HCT116 (cell line): ENCODE results near the gene RPS6KA2. TPM values are rescaled to one million over a fixed set of nuclear protein-coding genes. Genes with fewer than 3 reads are reported as not detected.

ENCODE experiments used
- ATAC-seq: fragments of 200-7000 bp; cut with Tn5 transposase; 2 replicates; pipeline ENCODE4 v1.9.1; 2020; ENCODE audit warnings: mild to moderate bottlenecking, moderate library complexity
- BruUV-seq: library from RNA; stranded (reverse); fragments of 400-500 nt; replicated peaks from 2 replicates; lab custom pipeline; 2021; lab: Mats Ljungman, UMichigan
- CTCF ChIA-PET: fragments of 300-600 bp; sonication (Branson Sonifier 250); formaldehyde crosslinking; loops from one replicate; lab custom pipeline; 2021; ENCODE audit warnings: antibody characterized with exemption; lab: Charles Lee
- POLR2A ChIA-PET: fragments of 300-600, 350-600 bp; sonication (Branson Sonifier 250); formaldehyde crosslinking; loops from one replicate; lab custom pipeline; 2021; ENCODE audit warnings: antibody characterized with exemption; lab: Charles Lee
- RAD21 ChIA-PET, 2 experiments: fragments of 300-600 bp; sonication (Branson Sonifier 250); formaldehyde crosslinking; loops; one replicate each; lab custom pipeline; 2023; ENCODE audit warnings: low total read pairs in 2 of 2; ENCODE audit not compliant: uncharacterized antibody in 2 of 2, unreplicated experiment in 2 of 2, low non-redundant PET in 1 of 2; lab: Charles Lee
- DNase-seq: peaks from one replicate; pipeline ENCODE4 v3.0.0-alpha.2; 2010; ENCODE audit warnings: low read depth, low spot score
- H2AFZ ChIP-seq: fragments of 200-600 bp; shearing (Covaris generic), sonication (generic); 2 replicates; pipeline ENCODE4 v1.6.1; 2017; ENCODE audit warnings: low read depth, mixed run types, mixed read lengths, antibody characterized with exemption, low read length; ENCODE audit not compliant: poor library complexity, severe bottlenecking
- H3K27ac ChIP-seq: 2 replicates; pipeline ENCODE4 v1.5.1; 2012; ENCODE audit warnings: low read depth, low read length
- H3K27me3 ChIP-seq: fragments of 200-600 bp; sonication (generic); 2 replicates; pipeline ENCODE4 v1.6.1; 2016; ENCODE audit warnings: mixed run types, low read length, mixed read lengths; ENCODE audit not compliant: insufficient read depth
- H3K36me3 ChIP-seq, 2 experiments: fragments of 200-500 bp in 1 of 2; fragments of 200-600 bp in 1 of 2; sonication (Bioruptor generic) in 1 of 2; sonication (generic) in 1 of 2; 2 replicates each; pipeline versions ENCODE4 v1.5.1 to v1.6.1; 2014 to 2016; ENCODE audit warnings: low read length in 2 of 2, inconsistent platforms in 1 of 2, mixed read lengths in 1 of 2, mixed run types in 1 of 2; ENCODE audit not compliant: insufficient read depth in 2 of 2, control insufficient read depth in 1 of 2
- H3K4me1 ChIP-seq, 2 experiments: fragments of 200-600 bp in 1 of 2; sonication (generic) in 1 of 2; 2 replicates each; pipeline versions ENCODE4 v1.5.1 to v1.6.1; 2012 to 2017; ENCODE audit warnings: low read length in 2 of 2, inconsistent platforms in 1 of 2, mild to moderate bottlenecking in 1 of 2, mixed read lengths in 1 of 2, mixed run types in 1 of 2, moderate library complexity in 1 of 2; ENCODE audit not compliant: insufficient read depth in 2 of 2, control insufficient read depth in 1 of 2
- H3K4me2 ChIP-seq: fragments of 200-600 bp; sonication (generic); 2 replicates; pipeline ENCODE4 v1.6.1; 2017; ENCODE audit warnings: mixed run types, low read length, mixed read lengths
- H3K4me3 ChIP-seq, 2 experiments: fragments of 200-600 bp in 1 of 2; sonication (generic) in 1 of 2; replicated peaks in 1 of 2; 2 replicates each; pipeline ENCODE4 v1.5.1; 2011 to 2016; ENCODE audit warnings: low read length in 2 of 2, control low read depth in 1 of 2, low read depth in 1 of 2, mild to moderate bottlenecking in 1 of 2, mixed read lengths in 1 of 2, mixed run types in 1 of 2
- H3K79me2 ChIP-seq: fragments of 200-600 bp; sonication (generic); 2 replicates; pipeline ENCODE4 v1.6.1; 2017; ENCODE audit warnings: mild to moderate bottlenecking, mixed run types, low read length, moderate library complexity, mixed read lengths; ENCODE audit not compliant: insufficient read depth
- H3K9ac ChIP-seq: fragments of 200-600 bp; sonication (generic); 2 replicates; pipeline ENCODE4 v1.6.1; 2016; ENCODE audit warnings: low read length, mixed read lengths
- H3K9me2 ChIP-seq: fragments of 200-600 bp; sonication (generic), shearing (Covaris generic); 2 replicates; pipeline ENCODE4 v1.6.1; 2017; ENCODE audit warnings: mixed run types, mild to moderate bottlenecking, moderate library complexity; ENCODE audit not compliant: insufficient read depth
- H3K9me3 ChIP-seq, 2 experiments: fragments of 200-500 bp in 1 of 2; fragments of 200-600 bp in 1 of 2; sonication (Bioruptor generic) in 1 of 2; sonication (generic) in 1 of 2; 2 replicates each; pipeline ENCODE4 v1.6.1; 2014 to 2017; ENCODE audit warnings: low read length in 2 of 2, mixed read lengths in 2 of 2, inconsistent platforms in 1 of 2, low read depth in 1 of 2, mild to moderate bottlenecking in 1 of 2, mixed run types in 1 of 2, moderate library complexity in 1 of 2; ENCODE audit not compliant: control insufficient read depth in 1 of 2, insufficient read depth in 1 of 2
- H4K20me1 ChIP-seq: fragments of 200-600 bp; sonication (generic), shearing (Covaris generic); 2 replicates; pipeline ENCODE4 v1.6.1; 2017; ENCODE audit warnings: mixed run types, mild to moderate bottlenecking, moderate library complexity; ENCODE audit not compliant: insufficient read depth
- ATF3 ChIP-seq: IDR thresholded peaks from 2 replicates; pipeline ENCODE4 v1.6.1; 2012
- CBX3 ChIP-seq: IDR thresholded peaks from 2 replicates; pipeline ENCODE4 v1.6.1; 2012; ENCODE audit warnings: low read depth
- CEBPB ChIP-seq: IDR thresholded peaks from 2 replicates; pipeline ENCODE4 v1.6.1; 2012; ENCODE audit warnings: low read depth
- ELF1 ChIP-seq: IDR thresholded peaks from 2 replicates; pipeline ENCODE4 v1.6.1; 2012; ENCODE audit warnings: low read depth, borderline replicate concordance
- EZH2 ChIP-seq: fragments of 200-600 bp; sonication (generic); IDR thresholded peaks from 2 replicates; pipeline ENCODE4 v1.6.1; 2017; ENCODE audit warnings: antibody characterized with exemption, mixed run types
- FOSL1 ChIP-seq: IDR thresholded peaks from 2 replicates; pipeline ENCODE4 v1.6.1; 2012; ENCODE audit warnings: low read depth
- MAX ChIP-seq: IDR thresholded peaks from 2 replicates; pipeline ENCODE4 v1.6.1; 2012
- POLR2A ChIP-seq: IDR thresholded peaks from 2 replicates; pipeline ENCODE4 v1.7.0; 2011; ENCODE audit warnings: borderline replicate concordance; ENCODE audit not compliant: insufficient read depth, insufficient read length; ENCODE audit errors: extremely low read depth
- POLR2AphosphoS5 ChIP-seq: IDR thresholded peaks from 2 replicates; pipeline ENCODE4 v1.6.1; 2011; ENCODE audit warnings: mild to moderate bottlenecking, low read depth, low read length, moderate library complexity
- RAD21 ChIP-seq: IDR thresholded peaks from 2 replicates; pipeline ENCODE4 v1.6.1; 2012; ENCODE audit warnings: low read depth, mild to moderate bottlenecking
- REST ChIP-seq: IDR thresholded peaks from 2 replicates; pipeline ENCODE4 v1.6.1; 2012; ENCODE audit warnings: low read depth
- TCF7L2 ChIP-seq: IDR thresholded peaks from 2 replicates; pipeline ENCODE4 v1.7.0; 2011; ENCODE audit warnings: borderline replicate concordance, inconsistent platforms; ENCODE audit not compliant: insufficient read depth, insufficient read length; ENCODE audit errors: extremely low read depth
- YY1 ChIP-seq: IDR thresholded peaks from 2 replicates; pipeline ENCODE4 v1.6.1; 2011; ENCODE audit warnings: low read length, low read depth, moderate library complexity, mild to moderate bottlenecking; ENCODE audit not compliant: insufficient replicate concordance; ENCODE audit errors: extremely low read depth
- ZFX ChIP-seq: fragments of 450-650 bp; IDR thresholded peaks from 2 replicates; pipeline ENCODE4 v1.6.1; 2017
- ZNF274 ChIP-seq: fragments of 200-500 bp; sonication (Bioruptor generic); IDR thresholded peaks from 2 replicates; pipeline ENCODE4 v1.6.1; 2014; ENCODE audit warnings: mild to moderate bottlenecking, low read depth, low read length, inconsistent platforms
- intact Hi-C: fragments of 100-400 bp; cut with micrococcal nuclease; formaldehyde crosslinking; loops from 2 replicates; pipeline ENCODE4 v1.10.0; 2022
- total RNA-seq: library from RNA; stranded (reverse); gene quantifications from one replicate; pipeline ENCODE4 v1.2.1, GENCODE V29; 2021; ENCODE audit not compliant: unreplicated experiment

The RPS6KA2 gene
- total RNA-seq, 1 experiment from 2014 or later = 8.5 TPM

- ChIA-PET POLR2A (no interaction called here), RAD21 (no interaction called here), CTCF (no interaction called here)
- no peak overlapping the region for H3K4me3 ChIP-seq
- no peaks in the 10 kb centered on the region for H3K9me2 ChIP-seq
- ATAC-seq = no peak
- TF ChIP-seq CEBPB = no peak
- TF ChIP-seq YY1 = no peak
- no peak for TF ChIP-seq ATF3
- TF ChIP-seq TCF7L2 = no peak
- TF ChIP-seq FOSL1 = no peak
- TF ChIP-seq EZH2 = no peak
- no peaks in the 10 kb centered on the region for H3K79me2 ChIP-seq
- no peak overlapping the region for H2AFZ ChIP-seq
- no peaks in the 10 kb centered on the region for H3K36me3 ChIP-seq
- H3K9me3 ChIP-seq = no peaks in the 10 kb centered on the region
- intact Hi-C loops = no loop called here
- no peak overlapping the region for H3K9ac ChIP-seq
- no TSS peak for BruUV-seq
- DNase-seq = no peak
- peaks cover 0 to under 1% of the 10 kb centered on the region in 2 experiments; a peak in 1 of 4 replicates for H3K4me1 ChIP-seq
- no peak overlapping the region for H3K4me2 ChIP-seq
- no peak overlapping the region for H3K27ac ChIP-seq
- H4K20me1 ChIP-seq = no peaks in the 10 kb centered on the region
- no peaks in the 10 kb centered on the region for H3K27me3 ChIP-seq
These were observed 26.5 kb upstream of the RPS6KA2 start for GRCh38 chr6:166653639-166653941.

GRCh38 chr6:166650824-166651807, 24.1 kb upstream of the RPS6KA2 start:
- DNase-seq (no peak), ATAC-seq (no peak)
- Histone ChIP-seq H3K27ac (no peak overlapping the region), H3K79me2 (no peaks in the 10 kb centered on the region), H3K36me3 (no peaks in the 10 kb centered on the region), H3K9me2 (no peaks in the 10 kb centered on the region), H3K9me3 (peaks cover 0 to 4% of the 10 kb centered on the region in 2 experiments; a peak in 1 of 4 replicates), H2AFZ (no peak overlapping the region), H3K4me3 (no peak overlapping the region), H3K9ac (no peak overlapping the region), H3K27me3 (no peaks in the 10 kb centered on the region), H4K20me1 (no peaks in the 10 kb centered on the region), H3K4me1 (peaks cover 0 to 6% of the 10 kb centered on the region in 2 experiments; a peak in 1 of 4 replicates), H3K4me2 (no peak overlapping the region)
- RAD21 ChIA-PET = no interaction called here
- TF ChIP-seq ZFX = no peak
- no peak for TF ChIP-seq EZH2
- TF ChIP-seq REST = no peak
- no peak for TF ChIP-seq YY1
- no peak for TF ChIP-seq ZNF274
- TF ChIP-seq RAD21 = no peak
- no peak for TF ChIP-seq CEBPB
- no peak for TF ChIP-seq FOSL1
- no peak for TF ChIP-seq POLR2AphosphoS5
- TF ChIP-seq ELF1 = no peak
- no peak for TF ChIP-seq ATF3
- no peak for TF ChIP-seq POLR2A
- no peak for TF ChIP-seq CBX3
- TF ChIP-seq MAX = no peak
- no peak for TF ChIP-seq TCF7L2
- intact Hi-C loops = no loop called here
- no TSS peak for BruUV-seq
- POLR2A ChIA-PET = no interaction called here
- CTCF ChIA-PET = no interaction called here
